WERI-Rb-1 (cell line): Measurements from ENCODE around the gene WDCP.

Experiments
- DNase-seq: peaks from one replicate; pipeline ENCODE4 v3.0.0-alpha.2; 2020
- H3K27ac ChIP-seq: fragments of 250-450 bp; sonication (Bioruptor Pico); 2 replicates; pipeline ENCODE4 v1.5.1; 2020; ENCODE audit warnings: mild to moderate bottlenecking, moderate library complexity
- H3K27me3 ChIP-seq: fragments of 250-450 bp; sonication (Bioruptor Pico); 2 replicates; pipeline ENCODE4 v1.5.1; 2021; ENCODE audit warnings: mild to moderate bottlenecking, low read depth, moderate library complexity; ENCODE audit not compliant: insufficient read depth, severe bottlenecking
- H3K36me3 ChIP-seq: fragments of 250-450 bp; sonication (Bioruptor Pico); 2 replicates; pipeline ENCODE4 v1.5.1; 2020; ENCODE audit warnings: mild to moderate bottlenecking, moderate library complexity
- H3K4me3 ChIP-seq: 2 replicates; pipeline ENCODE4 v1.5.1; 2011; ENCODE audit warnings: low read depth, mild to moderate bottlenecking, control low read depth, low read length
- H3K9me3 ChIP-seq: fragments of 250-450 bp; sonication (Bioruptor Pico); 2 replicates; pipeline ENCODE4 v1.5.1; 2021; ENCODE audit warnings: mild to moderate bottlenecking, moderate library complexity; ENCODE audit not compliant: severe bottlenecking
- CTCF ChIP-seq: IDR thresholded peaks from 2 replicates; pipeline ENCODE4 v1.5.1; 2011; ENCODE audit warnings: low read depth, mild to moderate bottlenecking, control low read depth, inconsistent platforms, low read length

The WDCP gene

DNA sequence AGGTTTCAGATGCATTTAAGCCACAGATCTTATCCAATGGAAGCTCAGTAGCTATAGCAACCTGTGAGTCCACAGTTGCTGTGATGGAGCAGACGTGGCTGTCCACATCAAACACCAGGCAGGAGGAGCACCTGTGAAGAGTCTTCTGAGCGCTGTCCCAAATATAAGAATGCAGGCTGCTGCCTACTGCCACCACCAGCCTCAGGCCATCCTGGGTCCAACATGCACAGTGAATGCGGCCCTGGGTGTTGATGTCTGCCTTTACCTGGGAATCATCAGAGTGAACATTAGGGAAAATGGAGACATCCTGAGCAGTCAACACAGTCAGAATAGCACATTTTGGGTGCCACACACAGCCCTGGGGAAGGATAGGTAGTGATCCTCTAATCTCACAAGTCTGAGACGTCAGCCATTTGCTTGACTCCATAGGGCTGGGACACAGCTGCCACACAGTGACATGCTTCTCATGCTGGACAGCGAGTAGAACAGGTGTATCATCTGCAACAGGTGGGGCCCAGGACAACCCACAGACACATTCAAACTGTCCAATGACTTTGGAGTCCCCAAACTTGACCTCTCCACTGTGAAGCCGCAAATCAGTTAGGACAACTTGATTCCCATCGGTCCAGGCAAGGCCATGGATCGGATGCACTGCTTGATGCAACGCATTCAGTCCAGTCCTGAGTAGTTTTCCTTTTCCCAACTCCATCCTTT lies 8.2 kb downstream of the WDCP start:
- Histone ChIP-seq H3K9me3 (peaks cover 4% of the 10 kb centered on the region), H3K4me3 (no peak overlapping the region), H3K27me3 (no peaks in the 10 kb centered on the region), H3K36me3 (peaks cover 61% of the 10 kb centered on the region), H3K27ac (no peak overlapping the region)
- no peak for TF ChIP-seq CTCF
- no peak for DNase-seq

DNA sequence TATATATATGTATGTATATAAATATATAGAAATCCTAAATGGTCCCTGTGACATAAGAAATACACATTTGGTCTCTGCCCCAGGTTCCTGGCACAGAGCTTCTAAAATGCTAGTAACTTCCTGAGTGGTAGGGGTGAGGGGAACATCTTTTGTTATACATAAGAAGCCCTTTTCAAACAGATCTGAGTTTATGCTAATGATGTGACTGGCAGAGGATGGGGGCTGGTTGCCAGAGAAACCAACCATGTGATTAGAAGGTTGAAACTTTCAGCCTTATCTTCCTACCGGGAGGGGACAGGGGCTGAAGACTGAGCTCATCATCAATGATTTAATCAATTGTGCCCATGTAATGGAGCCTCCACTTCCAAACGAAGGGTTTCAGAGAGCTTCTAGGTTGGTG lies 21.0 kb downstream of the WDCP start:
- no peak for TF ChIP-seq CTCF
- Histone ChIP-seq H3K9me3 (no peaks in the 10 kb centered on the region), H3K27me3 (no peaks in the 10 kb centered on the region), H3K4me3 (no peak overlapping the region), H3K36me3 (peaks cover 85% of the 10 kb centered on the region), H3K27ac (peak overlapping the region; percentile 74)
- no peak for DNase-seq

GRCh38 chr2:24024996-24025663 lies 22.1 kb downstream of the WDCP start:
- H3K27ac ChIP-seq: peak overlapping the region; percentile 36; the same call in 1 of the 2 replicates
- DNase-seq: no peak
- no peak overlapping the region for H3K4me3 ChIP-seq
- no peak for TF ChIP-seq CTCF
- H3K9me3 ChIP-seq: no peaks in the 10 kb centered on the region
- H3K27me3 ChIP-seq: no peaks in the 10 kb centered on the region
- H3K36me3 ChIP-seq: peaks cover 74% of the 10 kb centered on the region

DNA sequence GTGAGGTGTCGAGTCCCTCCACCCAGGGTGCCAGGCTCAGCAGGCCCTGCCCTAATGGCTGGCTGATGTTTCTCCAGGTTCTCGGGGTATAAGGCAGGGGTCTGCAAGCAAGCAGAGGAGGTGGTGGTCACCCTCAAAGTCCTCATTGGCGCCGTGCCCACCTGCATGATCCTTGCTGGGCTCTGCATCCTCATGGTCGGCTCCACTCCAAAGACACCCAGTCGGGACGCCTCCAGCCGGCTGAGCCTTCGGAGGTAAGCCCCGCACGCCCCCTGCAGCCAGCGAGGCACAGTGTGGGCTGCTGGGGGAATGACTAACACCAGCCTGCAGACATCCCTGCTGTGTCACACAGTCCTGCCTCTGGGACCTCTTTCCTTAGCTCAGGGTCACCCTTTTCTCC lies 23.2 kb downstream of the WDCP start:
- no peak for DNase-seq
- H3K27me3 ChIP-seq: no peaks in the 10 kb centered on the region
- H3K4me3 ChIP-seq: no peak overlapping the region
- H3K36me3 ChIP-seq: peaks cover 63% of the 10 kb centered on the region
- no peaks in the 10 kb centered on the region for H3K9me3 ChIP-seq
- TF ChIP-seq CTCF: peak; percentile 32
- H3K27ac ChIP-seq: no peak overlapping the region

DNA sequence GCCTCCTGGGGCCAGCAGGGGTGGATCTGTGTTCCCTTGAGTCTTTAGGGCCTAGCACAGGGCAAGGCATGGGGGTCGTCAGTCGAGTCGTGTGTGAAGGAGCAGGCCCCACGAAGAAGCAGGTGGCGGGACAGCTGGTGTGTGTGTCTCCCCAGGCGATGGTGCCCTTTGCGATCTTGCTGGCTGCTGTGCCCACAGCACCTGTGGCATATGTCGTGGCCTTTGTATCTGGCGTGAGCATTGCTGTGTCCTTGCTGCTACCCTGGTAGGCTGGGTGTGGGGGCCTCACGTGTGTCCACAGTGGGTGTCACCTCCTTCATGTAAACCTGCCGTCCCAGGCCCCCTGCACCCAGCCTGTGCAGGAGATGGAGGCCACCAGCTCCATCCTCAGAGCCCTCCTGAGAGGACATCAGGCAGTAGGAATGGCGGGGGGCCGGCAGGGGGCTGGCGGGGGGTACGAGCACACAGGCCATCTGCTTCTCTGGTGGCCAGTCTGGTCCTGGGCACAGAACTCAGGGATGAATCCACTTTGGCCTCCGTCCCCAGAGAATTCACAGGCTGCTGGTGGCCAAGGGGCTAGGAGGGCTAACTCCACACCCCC lies 24.1 kb downstream of the WDCP start:
- TF ChIP-seq CTCF: no peak
- Histone ChIP-seq H3K27ac (no peak overlapping the region), H3K9me3 (no peaks in the 10 kb centered on the region), H3K27me3 (no peaks in the 10 kb centered on the region), H3K36me3 (peaks cover 53% of the 10 kb centered on the region), H3K4me3 (no peak overlapping the region)
- no peak for DNase-seq
